Endothelial cell of umbilical vein (primary cell): Measurements from ENCODE around the gene EIF2B2. TPM values are rescaled to one million over a fixed set of nuclear protein-coding genes. Genes with fewer than 3 reads are reported as not detected.

ENCODE experiments used
- BruUV-seq: library from RNA; stranded (reverse); fragments of 400-500 nt; replicated peaks from 2 replicates; lab custom pipeline; 2021; lab: Mats Ljungman, UMichigan
- CTCF ChIA-PET: fragments of 300-600, 350-600 bp; sonication (Branson Sonifier 250); formaldehyde crosslinking; loops from one replicate; lab custom pipeline; 2021; ENCODE audit warnings: antibody characterized with exemption, inconsistent platforms; lab: Charles Lee
- POLR2A ChIA-PET: fragments of 300-600, 350-600 bp; sonication (Branson Sonifier 250); formaldehyde crosslinking; loops from one replicate; lab custom pipeline; 2021; ENCODE audit warnings: antibody characterized with exemption, inconsistent platforms; lab: Charles Lee
- DNase-seq: peaks from one replicate; pipeline ENCODE4 v3.0.0-alpha.2; 2011; ENCODE audit warnings: low read depth, low spot score
- FAIRE-seq: peaks from 2 replicates; lab custom pipeline; 2011; peaks lifted over from hg19 to GRCh38; lab: Jason Lieb, UNC
- H2AFZ ChIP-seq: 2 replicates; pipeline ENCODE4 v1.6.0; 2012; ENCODE audit warnings: low read depth, low read length, control low read depth, inconsistent platforms
- H3K27ac ChIP-seq: 2 replicates; pipeline ENCODE4 v1.5.1; 2011; ENCODE audit warnings: low read depth, mild to moderate bottlenecking, control low read depth, low read length, moderate library complexity; ENCODE audit not compliant: insufficient read depth
- H3K27me3 ChIP-seq, 2 experiments: 2 replicates each; pipeline versions ENCODE4 v1.6.0 to v1.6.1; 2011; ENCODE audit warnings: low read length in 2 of 2, mixed read lengths in 1 of 2; ENCODE audit not compliant: control insufficient read depth in 2 of 2, insufficient read depth in 2 of 2
- H3K36me3 ChIP-seq, 2 experiments: 2 replicates in 1 of 2; 3 replicates in 1 of 2; pipeline ENCODE4 v1.5.1; 2011; ENCODE audit warnings: low read length in 2 of 2, mild to moderate bottlenecking in 1 of 2, moderate library complexity in 1 of 2; ENCODE audit not compliant: control insufficient read depth in 2 of 2, insufficient read depth in 2 of 2; ENCODE audit errors: extremely low read depth in 1 of 2
- H3K4me1 ChIP-seq: 3 replicates; pipeline ENCODE4 v1.5.1; 2011; ENCODE audit warnings: mild to moderate bottlenecking, low read length; ENCODE audit not compliant: control insufficient read depth, insufficient read depth; ENCODE audit errors: extremely low read depth
- H3K4me2 ChIP-seq: 2 replicates; pipeline ENCODE4 v1.6.1; 2011; ENCODE audit warnings: low read length, control low read depth, mixed read lengths; ENCODE audit not compliant: insufficient read depth
- H3K4me3 ChIP-seq, 3 experiments: fragments of 200-600 bp in 1 of 3; sonication (generic), shearing (Covaris generic) in 1 of 3; replicated peaks in 1 of 3; 2 replicates each; pipeline ENCODE4 v1.5.1; 2011 to 2016; ENCODE audit warnings: control low read depth in 3 of 3, low read length in 3 of 3, mild to moderate bottlenecking in 2 of 3, inconsistent platforms in 1 of 3, low read depth in 1 of 3, moderate library complexity in 1 of 3; ENCODE audit not compliant: insufficient read depth in 1 of 3
- H3K79me2 ChIP-seq: 2 replicates; pipeline ENCODE4 v1.6.0; 2012; ENCODE audit warnings: low read length, inconsistent platforms; ENCODE audit not compliant: control insufficient read depth, insufficient read depth
- H3K9ac ChIP-seq: replicated peaks from 2 replicates; pipeline ENCODE3; 2011; ENCODE audit warnings: low read length, control low read depth; ENCODE audit not compliant: insufficient read depth; ENCODE audit errors: extremely low read depth
- H3K9me1 ChIP-seq: replicated peaks from 3 replicates; pipeline ENCODE4 v1.6.0; 2011; ENCODE audit warnings: mild to moderate bottlenecking, low read length; ENCODE audit not compliant: control insufficient read depth, insufficient read depth; ENCODE audit errors: extremely low read depth
- H3K9me3 ChIP-seq: replicated peaks from 2 replicates; pipeline ENCODE4 v1.5.1; 2012; ENCODE audit warnings: low read length, inconsistent platforms; ENCODE audit not compliant: control insufficient read depth, insufficient read depth
- H4K20me1 ChIP-seq: replicated peaks from 2 replicates; pipeline ENCODE3; 2011; ENCODE audit warnings: mild to moderate bottlenecking, low read length; ENCODE audit not compliant: control insufficient read depth, insufficient read depth; ENCODE audit errors: extremely low read depth
- CTCF ChIP-seq, 2 donors: IDR thresholded peaks; 1 replicate in 1 of 2; 2 replicates in 1 of 2; pipeline ENCODE4 v1.5.1; 2011; ENCODE audit warnings: low read length in 2 of 2, mild to moderate bottlenecking in 2 of 2, moderate library complexity in 2 of 2, control low read depth in 1 of 2, inconsistent platforms in 1 of 2, low read depth in 1 of 2; ENCODE audit not compliant: insufficient read depth in 1 of 2; ENCODE audit errors: extremely low read depth in 1 of 2
- EZH2 ChIP-seq: IDR thresholded peaks from 2 replicates; pipeline ENCODE4 v1.6.1; 2012; ENCODE audit warnings: borderline replicate concordance, low read depth, mild to moderate bottlenecking, moderate library complexity, low read length, inconsistent platforms; ENCODE audit not compliant: severe bottlenecking
- JUN ChIP-seq: IDR thresholded peaks from 2 replicates; pipeline ENCODE4 v1.6.1; 2011; ENCODE audit warnings: borderline replicate concordance, low read depth; ENCODE audit not compliant: insufficient read length, insufficient read depth
- MAX ChIP-seq: IDR thresholded peaks from 2 replicates; pipeline ENCODE4 v1.6.1; 2011; ENCODE audit not compliant: insufficient read depth, insufficient read length
- MYC ChIP-seq: IDR thresholded peaks from one replicate; pipeline ENCODE4 v1.6.1; 2011; ENCODE audit warnings: mild to moderate bottlenecking, low read depth, low read length
- POLR2A ChIP-seq: IDR thresholded peaks from 2 replicates; pipeline ENCODE4 v1.6.1; 2012; ENCODE audit warnings: low read depth, mild to moderate bottlenecking, control low read depth, low read length
- dilution Hi-C: fragments of 300-500 bp; cut with MboI; formaldehyde crosslinking; loops from one replicate; pipeline ENCODE4 v1.15.0; 2019; ENCODE audit warnings: low sequenced_read_pairs; ENCODE audit not compliant: extremely low pct_ligation_motif_present
- intact Hi-C: fragments of 100-400 bp; cut with micrococcal nuclease; formaldehyde crosslinking; loops from one replicate; pipeline ENCODE4 v1.10.0; 2022
- polyA plus RNA-seq, 4 experiments: library from polyadenylated mRNA; depleted of rRNA in 3 of 4; stranded (reverse) in 3 of 4; unstranded in 1 of 4; fragments of >200 nt; gene quantifications; 2 replicates each; pipeline versions ENCODE4 v1.2.1 to v1.2.3, GENCODE V29; 2011 to 2012; ENCODE audit warnings: missing spikeins in 1 of 4
- total RNA-seq: library from RNA; stranded (reverse); gene quantifications from 2 replicates; pipeline ENCODE4 v1.2.3, GENCODE V29; 2021

The EIF2B2 gene
- total and polyA plus RNA-seq, 2 donors (not counting 3 experiments of a cell fraction or from before 2014, with no cell fraction given) = 97.0 to 143 TPM

GRCh38 chr14:75042035-75042434 is 39.3 kb downstream of the EIF2B2 start:
- Histone ChIP-seq H3K4me1 (peaks cover 32% of the 10 kb centered on the region), H3K79me2 (peaks cover 5% of the 10 kb centered on the region), H3K4me2 (peak overlapping the region; percentile 62), H3K36me3 (no peaks in the 10 kb centered on the region), H2AFZ (no peak overlapping the region), H3K9me1 (no peaks in the 10 kb centered on the region), H3K9ac (no peak overlapping the region), H3K4me3 (peak overlapping the region in 1 of 3 experiments; percentile 5), H4K20me1 (no peaks in the 10 kb centered on the region), H3K9me3 (no peaks in the 10 kb centered on the region), H3K27ac (peak overlapping the region; percentile 39), H3K27me3 (no peaks in the 10 kb centered on the region)
- DNase-seq (peak; percentile 16), FAIRE-seq (no peak)
- ChIA-PET POLR2A (no interaction called here), CTCF (interaction anchor here (0.8 to 2.4 kb wide), 5 partner anchors 17 to 262 kb away, joined by 3 to 7 read pairs (median 3); partner anchors contain the start of gene RPS6KL1)
- no peak for TF ChIP-seq POLR2A
- no peak for TF ChIP-seq CTCF (IDR thresholded peaks at IDR 0.05; ENCODE audit: extremely low read depth in 1 of 2, insufficient read depth in 1 of 2, low read depth in 1 of 2, low read length in 2 of 2)
- no peak for TF ChIP-seq EZH2
- no peak for TF ChIP-seq MYC
- TF ChIP-seq MAX = no peak
- no TSS peak for BruUV-seq
- dilution Hi-C loops (no loop called here), intact Hi-C loops (no loop called here)

- intact Hi-C loops = no loop called here
- no TSS peak for BruUV-seq
- Histone ChIP-seq H3K9me1 (no peaks in the 10 kb centered on the region), H3K4me2 (peak overlapping the region; percentile 52), H3K27ac (peak overlapping the region; percentile 28), H3K9ac (no peak overlapping the region), H3K4me1 (peaks cover 35% of the 10 kb centered on the region), H3K4me3 (no peak overlapping the region), H3K36me3 (no peaks in the 10 kb centered on the region), H3K27me3 (no peaks in the 10 kb centered on the region), H2AFZ (no peak overlapping the region), H4K20me1 (no peaks in the 10 kb centered on the region), H3K9me3 (no peaks in the 10 kb centered on the region), H3K79me2 (peaks cover 6% of the 10 kb centered on the region)
- ChIA-PET POLR2A (no interaction called here), CTCF (interaction anchor here (0.6 to 1.4 kb wide), 4 partner anchors 19 to 138 kb away, joined by 3 to 4 read pairs (median 3); partner anchors contain the start of gene ACYP1)
- FAIRE-seq = peak; percentile 77
- dilution Hi-C loops = no loop called here
- TF ChIP-seq JUN (peak; percentile 19), MYC (no peak)
- DNase-seq = peak; percentile 69
Measured at GRCh38 chr14:75044322-75044721, 41.6 kb downstream of the EIF2B2 start.
